SK-N-MC (cell line): ENCODE data around the gene HBA2.
"Not testable (repeated sequence)": the region's sequence is repeated elsewhere in the genome, so short reads cannot be mapped to it uniquely, and the experiment has no call there.

Experiments used
- DNase-seq: peaks from one replicate; pipeline ENCODE4 v3.0.0-alpha.2; 2011; ENCODE audit warnings: low read depth, low spot score
- H3K27ac ChIP-seq: fragments of 200-600 bp; sonication (generic); 2 replicates; pipeline ENCODE4 v1.5.1; 2016; ENCODE audit warnings: mixed run types
- H3K36me3 ChIP-seq: fragments of 200-600 bp; sonication (generic); 2 replicates; pipeline ENCODE4 v1.6.1; 2017; ENCODE audit warnings: antibody characterized with exemption, low read length, mixed read lengths; ENCODE audit not compliant: insufficient read depth
- H3K4me3 ChIP-seq: fragments of 200-600 bp; sonication (generic); 2 replicates; pipeline ENCODE4 v1.5.1; 2016
- H3K9ac ChIP-seq: fragments of 200-600 bp; sonication (generic); 2 replicates; pipeline ENCODE4 v1.8.0; 2017; ENCODE audit warnings: mixed run types, mixed read lengths; ENCODE audit not compliant: insufficient read length
- H3K9me3 ChIP-seq: fragments of 200-600 bp; sonication (generic); 2 replicates; pipeline ENCODE4 v1.6.1; 2017; ENCODE audit warnings: low read depth, mild to moderate bottlenecking, antibody characterized with exemption, low read length, moderate library complexity, mixed read lengths
- EZH2 ChIP-seq: fragments of 200-600 bp; sonication (generic); IDR thresholded peaks from one replicate; pipeline ENCODE4 v1.6.1; 2017; ENCODE audit warnings: antibody characterized with exemption
- FOXP2 ChIP-seq: optimal IDR thresholded peaks from 2 replicates; pipeline ENCODE3; 2011; ENCODE audit warnings: mild to moderate bottlenecking, moderate library complexity; ENCODE audit not compliant: insufficient read depth; ENCODE audit errors: extremely low read length, control extremely low read depth
- POLR2AphosphoS5 ChIP-seq: IDR thresholded peaks from 2 replicates; pipeline ENCODE4 v1.6.1; 2012; ENCODE audit warnings: mild to moderate bottlenecking, low read depth, low read length, borderline replicate concordance

Gene HBA2

DNA sequence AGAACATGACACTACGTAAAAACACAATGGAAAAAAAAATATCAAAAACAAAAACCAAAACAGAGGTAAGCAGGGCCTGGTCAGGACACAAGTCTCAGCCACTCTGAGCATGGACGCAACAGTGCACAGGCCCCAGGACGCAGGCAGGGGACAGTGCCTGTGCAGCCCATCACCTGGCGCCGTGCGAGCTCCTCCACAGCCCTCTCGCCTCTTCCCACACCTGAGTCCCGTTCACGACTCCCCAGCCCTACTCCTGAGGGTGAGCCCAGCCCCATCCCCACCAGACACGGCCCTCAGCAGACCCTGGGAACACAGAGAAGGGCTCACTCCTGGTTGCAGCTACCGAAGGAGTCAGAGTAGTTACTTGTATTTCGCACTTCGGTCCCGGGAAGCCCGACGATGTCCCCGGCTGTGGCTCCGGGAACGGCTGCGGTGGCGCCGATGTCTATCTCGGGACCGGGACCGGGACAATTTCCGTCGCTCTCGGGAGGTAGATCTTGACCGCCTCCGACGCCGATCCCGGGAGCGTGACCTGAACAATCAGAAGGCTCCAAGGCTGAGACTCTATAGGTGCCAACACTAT lies 17.0 kb downstream of the HBA2 start:
- no peaks in the 10 kb centered on the region for H3K9me3 ChIP-seq
- H3K27ac ChIP-seq: no peak overlapping the region
- TF ChIP-seq FOXP2 (no peak), POLR2AphosphoS5 (no peak)
- peaks cover 72% of the 10 kb centered on the region for H3K36me3 ChIP-seq
- no peak overlapping the region for H3K9ac ChIP-seq
- no peak overlapping the region for H3K4me3 ChIP-seq
- no peak for DNase-seq

DNA sequence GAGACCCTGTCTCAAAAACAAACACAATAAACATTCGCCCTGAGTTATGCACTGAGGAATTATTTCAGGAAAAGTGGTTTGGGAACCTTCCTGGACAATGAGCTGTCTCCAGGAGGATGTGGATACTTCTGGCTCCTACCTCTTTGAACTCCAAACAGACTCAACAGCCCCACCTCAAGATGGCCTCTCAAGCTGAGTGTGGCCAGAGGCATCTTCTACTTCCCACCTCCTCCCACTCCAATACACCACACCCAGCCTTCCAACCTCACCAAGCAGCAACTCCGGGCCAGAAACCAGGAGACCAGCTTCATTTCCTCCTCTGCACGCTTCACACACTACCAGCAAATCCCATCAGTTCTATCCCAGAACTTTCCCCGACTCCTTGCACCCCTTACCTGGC lies 19.2 kb downstream of the HBA2 start:
- Histone ChIP-seq H3K27ac (no peak overlapping the region), H3K36me3 (peaks cover 92% of the 10 kb centered on the region)
- DNase-seq: no peak

DNA sequence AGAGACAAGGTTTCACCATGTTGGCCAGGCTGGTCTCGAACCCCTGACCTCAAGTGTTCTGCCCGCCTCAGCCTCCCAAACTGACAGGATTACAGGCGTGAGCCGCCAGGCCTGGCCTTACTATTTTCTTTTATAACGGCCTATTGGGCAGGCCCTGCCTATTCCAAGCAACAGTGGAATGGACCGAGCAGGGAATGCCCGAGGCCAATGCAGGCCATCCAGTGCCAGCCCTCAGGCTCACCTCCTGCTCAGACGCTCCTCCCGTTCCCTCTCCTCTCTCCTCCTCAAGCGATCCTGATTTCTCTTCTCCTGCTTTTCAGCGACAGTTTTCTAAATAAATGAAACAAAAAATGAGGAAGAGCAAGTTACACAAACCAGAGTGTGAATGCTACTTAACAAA lies 20.0 kb downstream of the HBA2 start:
- Histone ChIP-seq H3K4me3 (no peak overlapping the region), H3K36me3 (peaks cover 93% of the 10 kb centered on the region)
- no peak for DNase-seq

More for the DNA sequence above, 19.2 kb downstream of the HBA2 start:
- Histone ChIP-seq H3K9me3 (no peaks in the 10 kb centered on the region), H3K4me3 (no peak overlapping the region), H3K9ac (no peak overlapping the region)
- TF ChIP-seq EZH2 (no peak), FOXP2 (no peak), POLR2AphosphoS5 (no peak)

DNA sequence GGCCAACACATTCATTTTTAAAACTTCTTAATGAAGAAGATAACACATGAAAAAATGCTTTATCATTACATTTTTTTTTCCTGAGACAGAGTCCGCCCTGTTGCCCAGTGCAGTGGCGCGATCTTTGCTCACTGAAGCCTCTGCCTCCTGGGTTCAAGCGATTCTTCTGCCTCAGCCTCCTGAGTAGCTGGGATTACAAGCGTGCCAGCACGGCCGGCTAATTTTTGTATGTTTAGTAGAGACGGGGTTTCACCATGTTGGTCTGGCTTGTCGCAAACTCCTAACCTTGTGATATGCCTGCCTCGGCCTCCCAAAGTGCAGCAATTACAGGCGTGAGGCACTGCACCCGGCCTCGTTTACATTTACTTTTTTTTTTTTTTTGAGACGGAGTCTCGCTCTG lies 20.8 kb downstream of the HBA2 start:
- no peak for DNase-seq
- H3K9ac ChIP-seq: no peak overlapping the region
- no peaks in the 10 kb centered on the region for H3K9me3 ChIP-seq
- H3K36me3 ChIP-seq: peaks cover 97% of the 10 kb centered on the region
- no peak overlapping the region for H3K27ac ChIP-seq
- TF ChIP-seq POLR2AphosphoS5 (no peak), EZH2 (no peak), FOXP2 (no peak)
- H3K4me3 ChIP-seq: no peak overlapping the region

More for the DNA sequence above, 20.0 kb downstream of the HBA2 start:
- Histone ChIP-seq H3K9me3 (no peaks in the 10 kb centered on the region), H3K27ac (no peak overlapping the region), H3K9ac (no peak overlapping the region)
- TF ChIP-seq FOXP2 (no peak), POLR2AphosphoS5 (no peak), EZH2 (no peak)

DNA sequence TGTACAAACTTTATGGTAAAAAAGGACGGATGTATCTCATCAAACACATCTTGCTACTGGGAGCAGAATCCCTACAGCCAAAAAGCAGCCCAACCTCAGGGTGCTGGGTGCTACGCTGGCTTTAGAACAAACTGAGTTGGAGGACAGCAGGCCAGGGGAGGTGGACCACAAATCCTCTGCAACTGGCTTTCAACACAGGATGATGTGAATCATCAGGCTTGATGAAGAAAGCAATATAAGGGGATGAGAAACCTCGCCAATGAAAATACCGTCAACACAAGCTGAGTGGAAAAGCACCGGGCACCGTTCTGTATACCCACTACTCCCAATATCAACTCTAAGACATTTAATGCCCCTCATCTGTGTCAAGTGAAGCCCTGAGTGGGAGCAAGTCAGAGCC lies 21.8 kb downstream of the HBA2 start:
- Histone ChIP-seq H3K9me3 (no peaks in the 10 kb centered on the region), H3K9ac (no peak overlapping the region), H3K4me3 (no peak overlapping the region), H3K36me3 (peaks cover 96% of the 10 kb centered on the region), H3K27ac (no peak overlapping the region)
- no peak for TF ChIP-seq FOXP2
- TF ChIP-seq POLR2AphosphoS5: no peak
- TF ChIP-seq EZH2: no peak
- no peak for DNase-seq

DNA sequence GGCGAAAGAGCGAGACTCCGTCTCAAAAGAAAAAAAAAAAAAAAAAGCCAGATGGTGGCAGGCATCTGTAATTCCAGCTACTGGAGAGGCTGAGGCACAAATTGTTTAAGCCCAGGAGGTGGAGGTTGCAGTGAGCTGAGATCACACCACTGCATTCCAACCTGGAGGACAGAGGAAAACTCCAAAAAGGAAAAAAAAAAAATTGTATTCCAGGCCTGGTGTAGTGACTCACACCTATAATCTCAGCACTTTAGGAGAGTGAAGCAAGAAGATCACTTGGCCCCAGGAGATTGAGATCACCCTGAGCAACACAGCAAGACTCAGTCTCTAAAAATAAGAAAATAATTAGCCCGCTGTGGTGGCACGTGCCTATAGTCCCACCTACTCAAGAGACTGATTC lies 27.7 kb downstream of the HBA2 start:
- no peak overlapping the region for H3K4me3 ChIP-seq
- H3K9me3 ChIP-seq: no peaks in the 10 kb centered on the region
- no peak overlapping the region for H3K27ac ChIP-seq
- DNase-seq: no peak
- peaks cover 79% of the 10 kb centered on the region for H3K36me3 ChIP-seq
- H3K9ac ChIP-seq: no peak overlapping the region
- TF ChIP-seq EZH2: no peak
- TF ChIP-seq POLR2AphosphoS5: no peak
- TF ChIP-seq FOXP2: no peak

- TF ChIP-seq EZH2 (no peak), POLR2AphosphoS5 (no peak), FOXP2 (no peak)
- Histone ChIP-seq H3K4me3 (no peak overlapping the region), H3K9me3 (no peaks in the 10 kb centered on the region), H3K36me3 (peaks cover 80% of the 10 kb centered on the region), H3K9ac (no peak overlapping the region), H3K27ac (no peak overlapping the region)
- DNase-seq: no peak
Observed at GRCh38 chr16:203246-203645, 30.6 kb downstream of the HBA2 start.

DNA sequence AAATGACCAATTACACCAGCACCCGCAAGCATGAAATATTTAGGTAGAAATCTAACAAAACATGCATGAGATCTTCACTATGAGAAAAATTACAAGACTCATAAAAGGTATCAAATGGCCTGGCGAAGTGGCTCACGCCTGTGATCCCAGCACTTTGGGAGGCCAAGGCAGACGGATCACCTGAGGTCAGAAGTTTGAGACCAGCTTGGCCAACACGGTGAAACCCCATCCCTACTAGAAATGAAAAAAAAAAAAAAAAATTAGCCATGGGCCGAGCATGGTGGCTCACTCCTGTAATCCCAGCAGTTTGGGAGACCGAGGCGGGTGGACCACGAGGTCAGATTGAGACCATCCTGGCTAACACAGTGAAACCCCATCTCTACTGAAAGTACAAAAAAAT lies 31.4 kb downstream of the HBA2 start:
- DNase-seq, H3K27ac ChIP-seq, H3K4me3 ChIP-seq, H3K9me3 ChIP-seq, H3K9ac ChIP-seq: not testable (repeated sequence)
- H3K36me3 ChIP-seq: peaks cover 80% of the 10 kb centered on the region

GRCh38 chr16:209359-209758 lies 36.7 kb downstream of the HBA2 start:
- H3K27ac ChIP-seq, DNase-seq, H3K9ac ChIP-seq, H3K4me3 ChIP-seq, H3K9me3 ChIP-seq: not testable (repeated sequence)
- peaks cover 87% of the 10 kb centered on the region for H3K36me3 ChIP-seq

DNA sequence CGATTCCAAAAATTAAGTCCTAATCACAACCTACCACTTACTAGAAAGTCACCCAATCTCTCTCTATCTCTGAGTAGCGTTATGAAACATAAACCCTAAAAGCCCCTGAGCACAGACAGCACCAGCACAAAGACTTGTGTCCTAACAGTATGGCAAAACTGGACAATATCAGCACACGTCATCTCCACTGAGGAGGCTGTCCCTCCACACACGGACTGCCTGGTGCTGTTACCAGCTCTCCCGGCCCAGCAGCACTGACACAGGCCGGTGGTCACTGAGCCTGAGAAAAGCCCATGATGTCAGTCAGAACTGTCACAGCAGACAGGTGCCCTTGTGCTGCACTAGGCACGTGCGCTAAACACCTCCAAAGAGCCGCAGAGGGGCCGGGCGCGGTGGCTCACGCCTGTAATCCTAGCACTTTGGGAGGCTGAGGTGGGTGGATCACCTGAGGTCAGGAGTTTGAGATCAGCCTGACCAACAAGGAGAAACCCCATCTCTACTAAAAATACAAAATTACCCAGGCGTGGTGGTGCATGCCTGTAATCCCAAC lies 39.0 kb downstream of the HBA2 start:
- peaks cover 86% of the 10 kb centered on the region for H3K36me3 ChIP-seq
- H3K27ac ChIP-seq, H3K9me3 ChIP-seq, H3K9ac ChIP-seq, DNase-seq, H3K4me3 ChIP-seq: not testable (repeated sequence)
